ENCODE results near the gene MYNN.

The MYNN gene

GRCh38 chr3:169780742-169781141 lies 7.5 kb downstream of the MYNN start:
- DNase-seq = no peak

GRCh38 chr3:169781209-169781855 lies 8.1 kb downstream of the MYNN start:
- no peak for DNase-seq

GRCh38 chr3:169787120-169787519 lies 13.9 kb downstream of the MYNN start:
- no peak for DNase-seq

GRCh38 chr3:169787791-169788190 lies 14.6 kb downstream of the MYNN start:
- DNase-seq = no peak

GRCh38 chr3:169790219-169790618 lies 17.0 kb downstream of the MYNN start:
- no peak for DNase-seq

GRCh38 chr3:169790687-169791429 lies 17.7 kb downstream of the MYNN start:
- DNase-seq = no peak

- no peak for DNase-seq
Measured at GRCh38 chr3:169792359-169792758, 19.2 kb downstream of the MYNN start.

- no peak for DNase-seq
Measured at GRCh38 chr3:169804681-169805080, 31.5 kb downstream of the MYNN start.

- no peak for DNase-seq
Measured at GRCh38 chr3:169809230-169809795, 36.1 kb downstream of the MYNN start.

- DNase-seq = no peak
Measured at GRCh38 chr3:169811631-169812331, 38.6 kb downstream of the MYNN start.

GRCh38 chr3:169812332-169813235 lies 39.4 kb downstream of the MYNN start, which contains the start of the genes LRRC34 and LRRIQ4:
Gene LRRC34 (minus strand): TSS chr3:169812904. CDS start chr3:169812548, 356 bp downstream.
Gene LRRIQ4 (plus strand): TSS chr3:169812870. CDS start chr3:169821922, 9,052 bp downstream.
- peak; percentile 39 for DNase-seq

- DNase-seq = no peak
Measured at GRCh38 chr3:169813278-169813677, 40.1 kb downstream of the MYNN start.

- peak; percentile 60 for DNase-seq
Measured at GRCh38 chr3:169813757-169814517, 40.7 kb downstream of the MYNN start.

GRCh38 chr3:169815590-169816150 lies 42.5 kb downstream of the MYNN start:
- no peak for DNase-seq

- no peak for DNase-seq
Measured at GRCh38 chr3:169818316-169818715, 45.1 kb downstream of the MYNN start.

GRCh38 chr3:169822091-169822490 lies 48.9 kb downstream of the MYNN start:
- DNase-seq = no peak

- no peak for DNase-seq
Measured at GRCh38 chr3:169822540-169822939, 49.3 kb downstream of the MYNN start.

GRCh38 chr3:169822983-169823382 lies 49.8 kb downstream of the MYNN start:
- no peak for DNase-seq

GRCh38 chr3:169825316-169825715 lies 52.1 kb downstream of the MYNN start:
- no peak for DNase-seq

GRCh38 chr3:169827712-169828111 lies 54.5 kb downstream of the MYNN start:
- DNase-seq = no peak

GRCh38 chr3:169835533-169835932 lies 62.3 kb downstream of the MYNN start:
- no peak for DNase-seq

All from effector CD4-positive, alpha-beta T cell (primary cell).